Forelimb muscle (tissue), 1 donor: ENCODE results near the gene CPPED1. TPM values are rescaled to one million over a fixed set of nuclear protein-coding genes. Genes with fewer than 3 reads are reported as not detected.

Experiments
- DNase-seq: peaks from one replicate; pipeline ENCODE4 v3.0.0-alpha.2; 2013; ENCODE audit warnings: low read depth
- polyA plus RNA-seq: library from polyadenylated mRNA; unstranded; fragments of 120-200 nt; gene quantifications from one replicate; pipeline ENCODE4 v1.2.1, GENCODE V29; 2013; ENCODE audit not compliant: insufficient read length

Gene CPPED1
- polyA plus RNA-seq, 1 donor, result 7.0 TPM

- no peak for DNase-seq
These were observed 193.6 kb downstream of the CPPED1 start for GRCh38 chr16:12609937-12610699.

Other genes starting within 250 kb of the CPPED1 start
- gene SHISA9, start 97.7 kb upstream of the CPPED1 start, polyA plus RNA-seq, result 0.13 TPM